PFSK-1 (cell line): ENCODE results near the gene CHERP. TPM values are rescaled to one million over a fixed set of nuclear protein-coding genes. Genes with fewer than 3 reads are reported as not detected.

Experiments
- FOXP2 ChIP-seq: optimal IDR thresholded peaks from 2 replicates; pipeline ENCODE3; 2011; ENCODE audit warnings: borderline replicate concordance, control low read depth, inconsistent platforms; ENCODE audit not compliant: insufficient read depth; ENCODE audit errors: extremely low read length, extremely low read depth
- POLR2AphosphoS5 ChIP-seq: IDR thresholded peaks from 2 replicates; pipeline ENCODE4 v1.6.1; 2012; ENCODE audit warnings: low read depth, mild to moderate bottlenecking, control low read depth, low read length, moderate library complexity
- SIN3A ChIP-seq: IDR thresholded peaks from 2 replicates; pipeline ENCODE4 v1.6.1; 2012; ENCODE audit warnings: mild to moderate bottlenecking, low read length, moderate library complexity, borderline replicate concordance; ENCODE audit not compliant: insufficient read depth
- TAF1 ChIP-seq: IDR thresholded peaks from 2 replicates; pipeline ENCODE4 v1.6.1; 2012; ENCODE audit warnings: low read length, control low read depth, borderline replicate concordance; ENCODE audit not compliant: insufficient read depth
- polyA plus RNA-seq: library from polyadenylated mRNA; unstranded; fragments of >200 nt; gene quantifications from one replicate; pipeline ENCODE4 v1.2.1, GENCODE V29; 2012; ENCODE audit warnings: low read depth, missing spikeins; ENCODE audit not compliant: insufficient read length
- TF ChIP-seq, protein P1 (sequence below), 2 experiments: IDR thresholded peaks; 2 replicates each; pipeline versions ENCODE4 v1.6.1 to v1.8.0; 2011 to 2012; ENCODE audit warnings: low read depth in 2 of 2, low read length in 2 of 2, control low read depth in 1 of 2, inconsistent platforms in 1 of 2, mild to moderate bottlenecking in 1 of 2, moderate library complexity in 1 of 2; ENCODE audit not compliant: insufficient read depth in 1 of 2

CHERP gene
- polyA plus RNA-seq: 65.4 TPM

- TF ChIP-seq FOXP2: peak; percentile 50
- TF ChIP-seq, protein P1, sequence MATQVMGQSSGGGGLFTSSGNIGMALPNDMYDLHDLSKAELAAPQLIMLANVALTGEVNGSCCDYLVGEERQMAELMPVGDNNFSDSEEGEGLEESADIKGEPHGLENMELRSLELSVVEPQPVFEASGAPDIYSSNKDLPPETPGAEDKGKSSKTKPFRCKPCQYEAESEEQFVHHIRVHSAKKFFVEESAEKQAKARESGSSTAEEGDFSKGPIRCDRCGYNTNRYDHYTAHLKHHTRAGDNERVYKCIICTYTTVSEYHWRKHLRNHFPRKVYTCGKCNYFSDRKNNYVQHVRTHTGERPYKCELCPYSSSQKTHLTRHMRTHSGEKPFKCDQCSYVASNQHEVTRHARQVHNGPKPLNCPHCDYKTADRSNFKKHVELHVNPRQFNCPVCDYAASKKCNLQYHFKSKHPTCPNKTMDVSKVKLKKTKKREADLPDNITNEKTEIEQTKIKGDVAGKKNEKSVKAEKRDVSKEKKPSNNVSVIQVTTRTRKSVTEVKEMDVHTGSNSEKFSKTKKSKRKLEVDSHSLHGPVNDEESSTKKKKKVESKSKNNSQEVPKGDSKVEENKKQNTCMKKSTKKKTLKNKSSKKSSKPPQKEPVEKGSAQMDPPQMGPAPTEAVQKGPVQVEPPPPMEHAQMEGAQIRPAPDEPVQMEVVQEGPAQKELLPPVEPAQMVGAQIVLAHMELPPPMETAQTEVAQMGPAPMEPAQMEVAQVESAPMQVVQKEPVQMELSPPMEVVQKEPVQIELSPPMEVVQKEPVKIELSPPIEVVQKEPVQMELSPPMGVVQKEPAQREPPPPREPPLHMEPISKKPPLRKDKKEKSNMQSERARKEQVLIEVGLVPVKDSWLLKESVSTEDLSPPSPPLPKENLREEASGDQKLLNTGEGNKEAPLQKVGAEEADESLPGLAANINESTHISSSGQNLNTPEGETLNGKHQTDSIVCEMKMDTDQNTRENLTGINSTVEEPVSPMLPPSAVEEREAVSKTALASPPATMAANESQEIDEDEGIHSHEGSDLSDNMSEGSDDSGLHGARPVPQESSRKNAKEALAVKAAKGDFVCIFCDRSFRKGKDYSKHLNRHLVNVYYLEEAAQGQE (IDR thresholded peaks at IDR 0.05; ENCODE audit: insufficient read depth in 1 of 2, low read depth in 2 of 2, low read length in 2 of 2): no peak
- peak; percentile 94 for TF ChIP-seq POLR2AphosphoS5
- peak; percentile 57; the same call in 1 of the 2 replicates for TF ChIP-seq SIN3A
- TF ChIP-seq TAF1: peak; percentile 78; the same call in 1 of the 2 replicates
These were observed at the start of gene CHERP for GRCh38 chr19:16542045-16542909. Gene CHERP, minus strand, starts transcription at chr19:16542437. Its CDS starts 59 bp downstream, at chr19:16542378.

- TF ChIP-seq, protein P1 (IDR thresholded peaks at IDR 0.05; ENCODE audit: insufficient read depth in 1 of 2, low read depth in 2 of 2, low read length in 2 of 2): no peak
- TF ChIP-seq TAF1 (no peak), SIN3A (no peak), POLR2AphosphoS5 (no peak), FOXP2 (no peak)
These were observed 48.9 kb upstream of the CHERP start for GRCh38 chr19:16590876-16591802.

GRCh38 chr19:16589917-16590316 is 47.7 kb upstream of the CHERP start:
- no peak for TF ChIP-seq SIN3A
- TF ChIP-seq TAF1: no peak
- TF ChIP-seq POLR2AphosphoS5: no peak
- TF ChIP-seq, protein P1 (IDR thresholded peaks at IDR 0.05; ENCODE audit: insufficient read depth in 1 of 2, low read depth in 2 of 2, low read length in 2 of 2): no peak
- no peak for TF ChIP-seq FOXP2

DNA sequence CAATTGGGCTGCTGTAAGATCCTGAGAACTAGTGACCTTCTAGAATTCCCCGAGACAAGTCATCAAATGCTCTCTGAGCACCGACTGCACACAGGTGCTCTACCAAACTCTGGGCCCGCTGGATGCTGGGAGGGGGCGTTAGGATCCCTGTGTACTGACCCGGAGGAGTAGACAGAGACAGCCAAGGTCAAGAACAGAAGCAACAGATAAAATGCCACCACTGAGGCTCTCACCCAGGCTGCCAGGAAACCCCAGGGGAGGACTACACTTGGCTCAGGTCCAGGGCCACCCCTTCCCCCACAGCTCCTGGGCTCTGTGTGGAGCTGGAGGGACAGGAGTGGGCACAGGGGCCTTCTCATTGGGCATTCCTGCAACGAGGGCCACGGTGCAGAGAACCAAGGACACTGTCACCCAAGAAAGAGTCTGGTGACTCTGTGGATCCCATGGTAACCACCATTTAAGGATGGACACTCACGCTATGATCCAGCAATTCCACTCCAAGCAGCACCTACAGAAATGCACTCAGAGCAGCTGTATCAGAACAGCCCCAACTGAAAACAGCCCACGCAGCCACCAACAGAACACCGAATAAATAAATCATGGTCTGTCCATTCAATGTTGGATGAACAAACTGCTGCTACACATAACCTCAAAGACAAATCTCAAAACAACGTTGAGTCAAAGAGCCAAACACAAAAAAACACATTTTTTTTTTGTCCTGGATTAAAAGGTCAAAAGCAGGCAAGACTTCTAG is 46.8 kb upstream of the CHERP start:
- no peak for TF ChIP-seq FOXP2
- TF ChIP-seq TAF1: no peak
